Measurements from ENCODE around the gene AHRR.

Gene AHRR

GRCh38 chr5:446066-446882 lies 124.8 kb downstream of the AHRR start:
- TF ChIP-seq CTCF (IDR thresholded peaks at IDR 0.05; ENCODE audit: poor library complexity, severe bottlenecking), result no peak
- Histone ChIP-seq H3K27ac (ENCODE audit: poor library complexity, severe bottlenecking) (no peak overlapping the region), H3K9me3 (ENCODE audit: severe bottlenecking) (no peaks in the 10 kb centered on the region), H3K4me1 (ENCODE audit: insufficient read depth, poor library complexity, severe bottlenecking) (peaks cover 8% of the 10 kb centered on the region), H3K36me3 (ENCODE audit: low read depth) (peaks cover 51% of the 10 kb centered on the region), H3K27me3 (ENCODE audit: insufficient read depth, poor library complexity, severe bottlenecking) (no peaks in the 10 kb centered on the region), H3K4me3 (ENCODE audit: severe bottlenecking) (no peak overlapping the region)
- DNase-seq (ENCODE audit: low spot score), result no peak
- no peak for ATAC-seq (ENCODE audit: low read depth)

GRCh38 chr5:446883-447263 lies 125.4 kb downstream of the AHRR start:
- H3K36me3 ChIP-seq (ENCODE audit: low read depth), result peaks cover 57% of the 10 kb centered on the region
- peaks cover 8% of the 10 kb centered on the region for H3K4me1 ChIP-seq (ENCODE audit: insufficient read depth, poor library complexity, severe bottlenecking)

GRCh38 chr5:447501-447900 lies 126.0 kb downstream of the AHRR start:
- Histone ChIP-seq H3K27ac (ENCODE audit: poor library complexity, severe bottlenecking) (no peak overlapping the region), H3K27me3 (ENCODE audit: insufficient read depth, poor library complexity, severe bottlenecking) (no peaks in the 10 kb centered on the region), H3K36me3 (ENCODE audit: low read depth) (peaks cover 63% of the 10 kb centered on the region)

More at GRCh38 chr5:446883-447263, 125.4 kb downstream of the AHRR start:
- DNase-seq (ENCODE audit: low spot score), result no peak
- peaks cover 3% of the 10 kb centered on the region for H3K9me3 ChIP-seq (ENCODE audit: severe bottlenecking)
- ATAC-seq (ENCODE audit: low read depth), result no peak
- H3K27ac ChIP-seq (ENCODE audit: poor library complexity, severe bottlenecking), result no peak overlapping the region
- peak; percentile 85 for TF ChIP-seq CTCF (IDR thresholded peaks at IDR 0.05; ENCODE audit: poor library complexity, severe bottlenecking)
- no peak overlapping the region for H3K4me3 ChIP-seq (ENCODE audit: severe bottlenecking)
- H3K27me3 ChIP-seq (ENCODE audit: insufficient read depth, poor library complexity, severe bottlenecking), result no peaks in the 10 kb centered on the region

GRCh38 chr5:448061-448765 lies 126.7 kb downstream of the AHRR start:
- Histone ChIP-seq H3K4me1 (ENCODE audit: insufficient read depth, poor library complexity, severe bottlenecking) (peaks cover 4% of the 10 kb centered on the region), H3K27ac (ENCODE audit: poor library complexity, severe bottlenecking) (no peak overlapping the region), H3K4me3 (ENCODE audit: severe bottlenecking) (no peak overlapping the region), H3K9me3 (ENCODE audit: severe bottlenecking) (peaks cover 6% of the 10 kb centered on the region), H3K36me3 (ENCODE audit: low read depth) (peaks cover 70% of the 10 kb centered on the region), H3K27me3 (ENCODE audit: insufficient read depth, poor library complexity, severe bottlenecking) (no peaks in the 10 kb centered on the region)
- no peak for ATAC-seq (ENCODE audit: low read depth)
- no peak for TF ChIP-seq CTCF (IDR thresholded peaks at IDR 0.05; ENCODE audit: poor library complexity, severe bottlenecking)
- no peak for DNase-seq (ENCODE audit: low spot score)

More at GRCh38 chr5:447501-447900, 126.0 kb downstream of the AHRR start:
- DNase-seq (ENCODE audit: low spot score), result no peak
- Histone ChIP-seq H3K4me1 (ENCODE audit: insufficient read depth, poor library complexity, severe bottlenecking) (peaks cover 4% of the 10 kb centered on the region), H3K4me3 (ENCODE audit: severe bottlenecking) (no peak overlapping the region), H3K9me3 (ENCODE audit: severe bottlenecking) (peaks cover 6% of the 10 kb centered on the region)
- no peak for ATAC-seq (ENCODE audit: low read depth)
- TF ChIP-seq CTCF (IDR thresholded peaks at IDR 0.05; ENCODE audit: poor library complexity, severe bottlenecking), result no peak

GRCh38 chr5:448766-449090 lies 127.2 kb downstream of the AHRR start:
- Histone ChIP-seq H3K4me1 (ENCODE audit: insufficient read depth, poor library complexity, severe bottlenecking) (peaks cover 4% of the 10 kb centered on the region), H3K27ac (ENCODE audit: poor library complexity, severe bottlenecking) (no peak overlapping the region), H3K4me3 (ENCODE audit: severe bottlenecking) (no peak overlapping the region), H3K36me3 (ENCODE audit: low read depth) (peaks cover 75% of the 10 kb centered on the region), H3K27me3 (ENCODE audit: insufficient read depth, poor library complexity, severe bottlenecking) (no peaks in the 10 kb centered on the region), H3K9me3 (ENCODE audit: severe bottlenecking) (peaks cover 6% of the 10 kb centered on the region)
- DNase-seq (ENCODE audit: low spot score) (no peak), ATAC-seq (ENCODE audit: low read depth) (no peak)
- no peak for TF ChIP-seq CTCF (IDR thresholded peaks at IDR 0.05; ENCODE audit: poor library complexity, severe bottlenecking)

Data from RWPE2 (cell line).